Activated effector memory CD4-positive, alpha-beta T cell treated with anti-CD3 and anti-CD28 coated beads, Interleukin-2, amount 50 U/mL, for 16 hours (primary cell): ENCODE results near the gene PALLD.
"Not testable (repeated sequence)": the region's sequence is repeated elsewhere in the genome, so short reads cannot be mapped to it uniquely, and the experiment has no call there.

ENCODE experiments used
- DNase-seq: peaks from one replicate; pipeline ENCODE4 v3.0.0-alpha.2; 2020

The PALLD gene

DNA sequence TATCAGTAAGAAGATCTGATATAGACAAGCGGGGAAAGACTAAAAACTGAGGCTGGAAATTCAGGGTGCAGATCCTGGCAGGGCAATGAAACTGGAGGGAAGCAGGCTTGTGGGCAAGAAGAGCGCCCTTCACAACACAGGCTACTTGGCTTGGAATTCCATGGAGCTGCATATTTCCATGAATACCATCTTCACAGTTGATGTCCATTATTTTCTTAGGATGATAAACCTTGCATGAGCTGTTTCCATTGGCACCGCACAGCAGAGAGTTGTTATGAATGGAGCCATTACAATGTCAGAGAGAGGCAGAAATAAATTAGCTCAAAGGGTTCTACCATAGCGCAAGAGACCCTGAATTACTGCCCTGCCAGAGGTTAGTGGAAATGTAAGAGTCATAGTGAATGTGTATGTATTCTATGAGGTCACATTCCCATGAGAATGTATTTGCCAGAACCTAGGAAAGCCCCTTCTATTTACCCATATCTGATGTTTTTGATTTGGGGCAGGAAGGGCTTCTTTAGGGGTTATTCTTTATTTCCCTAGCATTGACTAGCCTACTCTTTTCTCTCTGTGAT lies 215.6 kb downstream of the PALLD start:
- DNase-seq, result no peak

DNA sequence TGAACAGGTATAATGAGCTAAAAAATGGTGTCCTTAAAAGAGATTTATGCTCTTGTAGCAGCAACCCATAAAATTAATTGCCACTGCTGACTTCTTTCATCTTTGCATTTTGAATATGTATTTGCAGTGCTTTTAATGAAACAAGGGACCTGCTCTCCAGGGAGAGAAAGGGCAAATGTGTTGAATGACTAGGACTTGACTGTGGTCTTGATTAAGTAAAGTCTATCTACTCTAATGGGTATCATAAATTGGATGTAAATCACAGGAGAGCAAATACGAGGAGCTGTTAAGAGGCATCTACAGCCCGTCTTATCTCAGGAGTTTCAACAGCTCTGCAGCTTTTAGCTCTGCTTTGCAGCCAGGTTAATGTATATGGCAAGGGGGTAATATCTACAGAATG lies 216.4 kb downstream of the PALLD start:
- no peak for DNase-seq

DNA sequence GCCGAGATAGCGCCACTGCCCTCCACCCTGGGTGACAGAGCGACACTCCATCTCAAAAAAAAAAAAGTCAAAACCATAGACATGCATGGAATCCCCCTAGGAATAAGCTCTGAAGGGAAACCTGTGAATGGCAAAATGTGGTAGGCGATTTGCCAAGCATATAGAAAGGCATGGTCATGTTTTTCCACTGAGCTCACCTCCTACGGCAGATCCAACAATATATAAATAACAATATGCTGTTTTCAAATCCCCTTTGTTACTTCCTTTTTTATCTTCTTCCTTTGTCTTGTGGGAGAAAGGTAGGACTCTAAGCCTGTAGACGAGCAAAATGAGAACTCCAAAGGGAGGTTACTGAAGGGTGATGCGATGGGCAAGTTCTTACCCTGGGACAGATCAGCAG lies 219.0 kb downstream of the PALLD start:
- DNase-seq, result no peak

DNA sequence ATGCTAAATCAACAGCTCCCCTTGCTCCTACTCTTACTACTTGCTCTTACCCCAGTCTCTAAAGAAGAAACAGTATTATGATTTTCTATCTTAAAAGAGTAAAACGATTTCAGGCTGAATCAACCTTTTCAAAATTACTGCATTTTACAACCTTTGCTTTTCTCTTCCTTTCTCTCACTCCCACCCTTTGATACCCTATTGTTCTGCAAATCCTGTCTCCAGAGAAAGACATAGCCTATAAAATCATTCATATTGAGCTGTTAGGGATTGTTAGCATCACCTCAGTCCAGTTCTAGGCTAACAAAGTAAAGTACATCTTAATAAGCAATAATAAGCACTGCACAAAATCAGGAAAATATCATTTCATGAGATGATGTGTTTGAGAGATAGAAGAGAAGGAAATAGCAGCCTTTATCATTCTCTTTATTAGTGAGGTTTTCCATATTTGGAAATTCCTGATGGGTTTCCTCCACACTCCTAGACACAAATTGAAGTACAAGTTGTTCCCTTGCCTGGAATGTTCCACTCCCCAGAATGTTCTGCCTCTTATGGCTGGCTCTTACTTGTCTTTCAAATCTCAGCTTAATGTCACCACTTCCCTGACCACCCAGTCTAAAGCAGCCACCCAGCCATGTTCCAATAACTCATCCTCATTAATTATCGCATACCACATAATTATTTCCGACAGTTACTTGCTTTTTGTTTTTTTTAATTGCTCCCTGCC lies 219.7 kb downstream of the PALLD start:
- no peak for DNase-seq

DNA sequence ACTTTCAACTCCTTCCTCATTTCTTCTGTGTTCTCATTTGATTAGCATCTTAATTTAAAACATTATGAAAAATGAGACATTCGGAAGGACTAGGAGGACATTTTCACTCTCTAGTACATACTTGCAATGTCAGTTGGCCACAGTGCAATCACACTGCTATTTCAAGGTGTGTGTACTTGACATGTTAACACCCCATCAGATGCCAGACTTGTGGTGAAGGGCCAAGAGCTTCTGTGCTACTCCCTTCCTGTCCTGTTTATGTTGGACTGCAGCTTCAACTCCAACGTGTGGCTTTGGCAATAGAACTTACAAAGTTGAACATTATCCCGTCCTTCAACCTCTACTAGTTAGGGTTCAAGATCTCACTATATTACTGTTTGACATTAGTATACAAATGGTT lies 221.0 kb downstream of the PALLD start:
- DNase-seq, result no peak

DNA sequence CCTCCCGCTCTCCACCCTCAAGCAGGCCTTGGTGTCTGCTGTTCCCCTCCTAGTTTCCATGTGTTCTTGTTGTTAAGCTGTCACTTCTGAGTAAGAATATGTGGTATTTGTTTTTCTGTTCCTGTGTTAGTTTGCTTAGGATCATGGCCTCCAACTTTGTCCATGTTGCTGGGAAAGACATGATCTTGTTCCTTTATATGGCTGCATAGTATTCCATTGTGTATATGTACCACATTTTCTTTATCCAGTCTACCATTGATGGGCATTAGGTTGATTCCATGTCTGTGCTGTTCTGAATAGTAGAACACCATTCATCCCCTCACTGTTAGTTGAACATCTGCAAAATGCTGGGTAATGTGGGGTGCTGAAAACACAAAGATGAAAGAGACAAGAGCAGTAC lies 222.9 kb downstream of the PALLD start:
- DNase-seq, result no peak

DNA sequence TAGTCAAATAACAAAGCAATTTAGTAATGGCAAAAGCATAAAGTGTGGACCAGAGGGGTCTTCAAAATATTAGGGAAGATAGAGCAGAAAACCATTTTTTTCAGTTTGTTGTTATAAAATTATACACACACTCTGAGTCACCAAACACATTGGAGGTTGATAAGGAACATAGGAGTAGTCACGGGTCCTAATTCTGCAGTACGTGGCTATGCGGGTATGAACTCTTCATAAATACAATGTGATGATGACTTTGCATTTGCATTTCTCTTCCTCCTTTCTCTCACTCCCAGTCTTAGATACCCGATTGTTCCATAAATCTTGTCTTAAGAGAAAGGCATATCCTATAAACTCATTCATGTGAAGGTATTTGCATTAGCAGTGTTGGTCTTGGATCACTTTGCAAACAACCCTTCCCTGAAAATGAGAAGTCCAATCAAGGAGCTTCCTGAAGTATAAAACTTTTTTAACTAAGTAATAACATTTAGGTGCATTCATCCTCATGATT lies 223.6 kb downstream of the PALLD start:
- no peak for DNase-seq

DNA sequence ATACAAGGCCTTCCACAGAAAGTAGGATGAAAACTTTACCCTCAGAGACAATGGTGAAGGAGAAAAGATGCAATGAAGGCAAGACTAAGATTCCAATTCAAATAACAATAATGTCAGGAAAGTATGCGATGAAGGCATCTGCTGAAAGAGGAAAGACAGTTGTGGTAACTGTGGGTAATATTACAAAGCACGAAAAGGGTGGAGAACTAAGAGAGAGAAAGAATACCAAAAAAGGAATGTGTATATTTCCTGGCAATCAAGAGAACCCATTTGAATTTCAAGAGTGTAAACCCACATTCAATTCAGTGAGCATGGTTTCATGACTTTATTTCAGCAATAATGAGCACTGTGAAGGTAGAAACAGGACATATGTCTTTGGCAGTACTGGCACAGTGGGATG lies 225.5 kb downstream of the PALLD start:
- DNase-seq, result no peak

DNA sequence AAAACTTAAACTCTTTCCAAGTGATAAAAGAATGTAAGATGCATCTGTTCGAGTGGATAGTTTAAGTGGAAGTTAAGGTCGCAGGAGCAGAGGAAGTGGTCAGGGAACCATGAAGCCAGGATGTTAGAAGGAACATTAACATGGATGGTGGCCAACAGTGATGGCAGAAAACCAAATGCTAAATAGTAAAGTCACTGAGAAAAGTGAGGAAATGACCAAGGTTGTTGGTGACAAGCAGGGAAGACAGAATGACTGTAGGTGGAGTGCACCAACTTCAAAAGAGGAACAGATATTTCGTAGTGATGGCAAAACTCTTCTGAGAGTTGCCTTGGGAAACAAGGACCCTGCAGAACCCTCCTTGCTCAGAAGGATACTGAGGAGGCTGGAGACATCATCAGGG lies 226.2 kb downstream of the PALLD start:
- no peak for DNase-seq

DNA sequence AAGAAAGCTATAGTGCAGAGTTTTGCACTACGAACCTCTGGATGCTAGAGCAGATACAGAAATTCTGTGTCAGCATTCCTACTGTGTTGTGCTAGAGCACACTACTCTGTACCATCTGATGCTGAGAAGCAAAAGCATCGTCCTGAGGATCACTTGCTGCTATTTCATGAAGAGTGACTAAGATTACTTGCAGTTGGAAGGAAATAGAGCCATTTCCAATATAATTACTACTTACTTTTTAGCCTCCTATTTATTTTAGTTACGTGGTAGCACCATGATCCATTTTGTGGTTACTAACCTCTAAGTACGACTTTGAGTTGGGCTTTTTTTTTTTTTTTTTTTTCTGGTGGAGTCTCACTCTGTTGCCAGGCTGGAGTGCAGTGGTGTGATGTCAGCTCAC lies 226.7 kb downstream of the PALLD start:
- no peak for DNase-seq

DNA sequence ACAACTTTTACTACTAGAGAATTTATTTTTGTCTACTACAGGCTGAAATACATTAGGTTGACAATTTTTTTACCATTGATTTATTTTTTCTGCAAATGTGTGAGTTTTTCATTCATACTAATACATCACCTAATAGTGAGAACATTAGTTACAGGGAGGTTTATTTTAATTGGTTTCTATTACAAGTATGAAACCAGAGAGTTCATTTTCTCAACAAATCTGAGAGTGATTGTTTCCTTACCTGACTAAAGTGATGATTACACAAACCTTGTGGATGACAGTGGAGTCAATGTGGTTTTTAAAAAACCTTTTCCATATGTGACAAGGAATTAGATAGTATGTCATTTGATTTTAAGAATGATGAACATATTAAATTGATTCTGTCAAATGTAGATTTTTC lies 227.4 kb downstream of the PALLD start:
- DNase-seq, result no peak

DNA sequence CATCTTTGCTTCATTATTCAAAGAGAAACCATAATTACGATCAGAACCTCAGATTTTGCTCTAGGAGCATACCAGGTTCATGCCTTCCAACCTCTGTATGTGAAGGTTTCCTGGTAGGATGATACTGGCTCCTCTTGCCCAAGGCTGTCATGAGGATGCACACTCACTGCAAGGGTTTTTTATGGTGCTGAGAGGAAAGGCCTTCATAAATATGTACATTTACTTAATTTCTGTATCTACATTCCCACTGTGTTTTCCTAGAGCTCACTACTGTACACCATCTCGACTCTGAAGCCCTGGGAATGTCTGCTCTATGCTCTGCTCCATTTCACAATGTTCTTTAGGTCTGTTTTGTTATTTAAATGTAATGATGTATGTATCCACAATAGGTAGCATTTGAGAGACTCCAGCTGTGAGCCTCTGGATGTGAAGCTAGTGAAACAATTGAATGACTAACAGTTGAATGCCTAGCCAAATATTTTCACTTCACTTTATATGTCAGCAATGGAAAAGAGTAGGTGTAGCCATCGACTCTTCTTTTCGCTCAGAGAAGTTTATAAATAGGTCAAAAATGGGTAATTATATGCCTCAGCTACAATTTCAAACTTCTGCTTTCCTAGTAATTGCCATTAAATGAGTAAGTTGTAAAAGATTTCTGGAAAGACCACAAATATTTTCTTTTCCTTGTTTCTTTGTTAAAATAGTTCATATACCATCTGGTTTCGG lies 228.0 kb downstream of the PALLD start:
- DNase-seq, result no peak

DNA sequence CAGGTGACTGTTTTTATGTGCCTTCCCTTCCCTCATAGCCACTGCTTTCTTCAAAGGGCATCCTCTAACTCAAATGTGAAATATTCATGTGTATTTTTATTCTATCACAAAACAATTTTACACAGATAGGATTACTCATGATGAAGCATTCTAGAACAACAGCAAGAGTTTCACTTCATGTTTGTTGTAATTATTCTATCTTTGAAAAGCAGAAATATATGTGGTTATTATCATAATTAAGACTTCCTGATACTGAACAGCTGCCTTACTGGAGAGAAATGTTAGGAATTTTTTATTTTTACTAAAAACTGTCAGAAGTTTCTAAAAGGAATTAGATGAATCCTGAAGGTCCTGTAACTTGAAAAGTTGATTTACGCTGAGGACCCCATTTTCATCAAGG lies 229.1 kb downstream of the PALLD start:
- no peak for DNase-seq

DNA sequence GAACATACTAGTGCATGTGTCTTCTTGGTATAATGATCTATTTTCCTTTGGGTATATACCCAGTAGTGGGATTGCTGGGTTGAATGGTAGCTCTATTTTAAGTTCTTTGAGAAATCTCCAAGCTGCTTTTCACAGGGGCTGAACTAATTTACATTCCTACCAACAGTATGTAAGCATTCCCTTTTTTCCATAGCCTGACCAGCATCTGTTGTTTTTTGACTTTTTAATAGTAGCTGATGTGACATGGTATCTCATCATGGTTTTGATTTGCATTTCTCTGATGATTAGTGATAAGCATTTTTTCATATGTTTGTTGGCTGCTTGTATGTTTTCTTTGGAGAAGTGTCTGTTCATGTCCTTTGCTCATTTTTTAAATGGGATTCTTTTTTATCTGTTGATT lies 230.3 kb downstream of the PALLD start:
- not testable (repeated sequence) for DNase-seq

DNA sequence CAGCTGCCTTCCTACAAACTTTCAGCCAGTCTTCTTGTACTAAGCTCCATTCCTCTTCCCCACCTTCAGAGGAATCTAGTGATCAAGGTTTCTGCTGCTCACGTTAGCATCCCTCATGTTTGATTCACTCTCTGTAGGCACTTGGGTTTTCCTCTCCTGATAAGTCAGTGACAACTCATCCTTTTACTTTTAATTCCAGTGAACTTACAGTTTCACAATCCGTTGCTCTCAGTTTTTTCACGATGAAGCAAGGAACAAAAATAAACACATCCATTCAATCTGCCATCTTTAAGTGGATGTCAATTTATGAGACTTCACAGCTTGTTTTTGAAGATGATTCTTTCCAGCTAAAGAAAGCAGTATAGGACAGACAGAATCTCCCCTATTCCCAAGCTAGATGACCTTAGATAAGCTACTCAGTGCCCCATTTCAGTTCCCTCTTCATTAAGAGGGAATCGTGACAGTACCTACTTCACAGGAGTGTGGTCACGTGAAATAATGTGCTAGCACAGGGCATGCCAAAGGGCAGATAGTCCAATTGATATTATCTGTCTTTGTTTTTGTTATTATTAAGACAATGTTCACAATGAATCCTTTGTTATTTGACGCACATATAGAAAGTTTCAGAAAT lies 234.3 kb downstream of the PALLD start:
- DNase-seq, result no peak

DNA sequence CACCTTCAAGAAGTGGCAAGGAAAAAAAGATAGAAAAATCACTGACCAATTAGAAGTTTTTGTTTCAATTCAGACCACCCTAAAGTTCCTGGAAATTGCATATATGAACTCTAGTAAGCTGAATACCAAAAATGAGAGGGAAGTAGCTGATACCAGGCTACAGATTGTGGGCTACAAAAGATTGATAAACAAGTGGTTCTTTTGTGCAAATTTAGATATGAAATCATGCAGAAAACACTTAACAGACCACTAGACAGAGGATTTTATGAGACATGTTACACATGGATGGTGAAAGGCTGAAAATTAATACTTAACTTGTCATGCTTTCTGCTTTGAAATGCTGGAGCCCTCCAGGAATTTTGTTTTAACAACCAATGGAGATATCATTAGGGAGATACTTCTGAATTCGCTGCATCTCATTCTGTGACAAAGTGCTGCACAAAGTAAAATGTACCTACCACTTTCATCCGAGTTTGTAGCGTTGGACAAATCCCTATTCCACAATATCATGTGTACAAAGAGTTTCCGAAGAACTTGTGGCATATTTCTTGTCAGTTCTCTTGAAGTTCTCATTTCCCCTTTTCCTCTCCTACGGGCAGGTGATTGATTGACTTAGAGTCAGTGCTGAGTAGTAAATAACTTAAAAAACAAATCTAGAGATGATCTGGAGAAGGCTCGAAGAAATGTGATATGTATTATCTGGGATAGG lies 235.0 kb downstream of the PALLD start:
- DNase-seq, result no peak

DNA sequence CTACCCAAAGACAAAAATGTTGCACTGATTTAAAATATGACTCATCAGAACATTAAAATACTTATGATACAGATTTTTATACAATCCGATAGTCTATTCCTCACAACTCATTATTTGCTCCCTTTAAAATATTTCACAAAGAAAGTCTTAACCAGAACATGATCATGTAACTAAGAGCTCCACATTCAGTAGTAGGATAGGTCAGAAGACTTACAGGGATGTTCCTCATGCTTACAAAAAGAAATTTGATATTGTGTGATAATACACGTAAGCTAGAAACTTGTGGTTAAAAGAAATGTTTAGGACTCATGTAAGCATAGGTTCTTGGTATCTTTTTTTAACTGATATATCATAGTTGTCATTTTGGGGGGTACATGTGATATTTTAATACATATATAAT lies 235.9 kb downstream of the PALLD start:
- no peak for DNase-seq

DNA sequence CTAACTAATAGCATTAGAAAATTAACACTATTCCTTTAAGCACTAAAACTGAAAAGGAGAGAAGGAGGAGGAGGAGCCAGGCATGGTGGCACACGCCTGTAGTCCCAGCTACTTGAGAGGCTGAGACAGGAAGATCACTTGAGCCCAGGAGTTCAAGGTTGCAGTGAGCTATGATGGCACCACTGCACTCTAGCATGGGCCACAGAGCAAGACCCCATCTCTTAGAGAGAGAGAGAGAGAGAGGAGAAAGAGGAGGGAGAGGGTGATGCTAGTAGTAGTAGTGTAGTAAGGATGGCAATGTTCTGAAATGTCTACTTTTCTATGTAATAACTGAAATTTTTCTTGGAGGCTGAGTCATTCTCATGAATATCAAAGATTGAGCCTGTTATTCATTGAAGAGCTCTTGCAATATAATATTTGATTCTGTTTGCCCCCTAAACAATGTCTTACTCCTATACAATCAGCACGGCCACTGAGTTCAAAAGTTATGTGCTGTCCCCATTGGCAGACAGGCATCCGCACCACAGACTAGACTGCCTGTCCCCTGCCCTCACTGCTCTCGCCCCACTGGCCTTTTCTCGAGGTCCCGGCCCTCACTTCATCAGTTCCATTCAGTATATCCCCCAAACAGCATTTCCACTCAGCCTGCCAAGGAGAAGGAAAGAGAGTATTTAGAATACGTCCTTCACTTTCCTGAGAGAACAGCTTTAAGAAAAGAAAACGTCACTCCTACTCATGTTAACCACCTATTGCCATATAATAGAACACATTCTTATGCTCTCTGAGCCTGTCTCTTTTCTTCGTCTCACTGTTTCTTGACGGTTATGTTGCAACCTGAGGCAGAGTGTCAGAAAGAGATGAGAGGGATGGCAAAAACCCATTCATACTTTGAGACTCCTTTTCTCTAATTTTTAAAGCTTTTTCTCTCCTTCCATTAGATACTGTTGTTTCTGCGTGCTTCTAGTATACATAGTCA lies 238.1 kb downstream of the PALLD start:
- DNase-seq, result no peak

DNA sequence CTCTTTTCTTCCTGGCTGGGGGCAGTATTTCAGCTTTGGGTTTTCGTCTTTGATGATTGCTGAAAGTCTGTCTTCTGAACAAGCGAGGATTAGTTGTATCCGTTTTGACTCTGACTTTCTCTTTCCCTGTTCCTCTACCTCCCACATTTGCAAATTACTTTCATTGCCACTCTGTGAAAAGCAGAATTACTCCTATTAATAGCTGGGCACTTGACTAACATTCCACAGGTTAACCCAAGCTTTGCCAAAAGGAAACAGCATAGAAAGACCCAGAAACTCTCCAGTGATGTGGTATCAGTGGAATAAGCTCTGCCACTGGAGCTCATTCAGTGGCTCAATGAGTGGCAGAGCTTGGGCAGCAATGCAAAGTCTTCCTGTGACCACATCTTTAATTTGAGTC lies 238.9 kb downstream of the PALLD start:
- DNase-seq, result no peak

DNA sequence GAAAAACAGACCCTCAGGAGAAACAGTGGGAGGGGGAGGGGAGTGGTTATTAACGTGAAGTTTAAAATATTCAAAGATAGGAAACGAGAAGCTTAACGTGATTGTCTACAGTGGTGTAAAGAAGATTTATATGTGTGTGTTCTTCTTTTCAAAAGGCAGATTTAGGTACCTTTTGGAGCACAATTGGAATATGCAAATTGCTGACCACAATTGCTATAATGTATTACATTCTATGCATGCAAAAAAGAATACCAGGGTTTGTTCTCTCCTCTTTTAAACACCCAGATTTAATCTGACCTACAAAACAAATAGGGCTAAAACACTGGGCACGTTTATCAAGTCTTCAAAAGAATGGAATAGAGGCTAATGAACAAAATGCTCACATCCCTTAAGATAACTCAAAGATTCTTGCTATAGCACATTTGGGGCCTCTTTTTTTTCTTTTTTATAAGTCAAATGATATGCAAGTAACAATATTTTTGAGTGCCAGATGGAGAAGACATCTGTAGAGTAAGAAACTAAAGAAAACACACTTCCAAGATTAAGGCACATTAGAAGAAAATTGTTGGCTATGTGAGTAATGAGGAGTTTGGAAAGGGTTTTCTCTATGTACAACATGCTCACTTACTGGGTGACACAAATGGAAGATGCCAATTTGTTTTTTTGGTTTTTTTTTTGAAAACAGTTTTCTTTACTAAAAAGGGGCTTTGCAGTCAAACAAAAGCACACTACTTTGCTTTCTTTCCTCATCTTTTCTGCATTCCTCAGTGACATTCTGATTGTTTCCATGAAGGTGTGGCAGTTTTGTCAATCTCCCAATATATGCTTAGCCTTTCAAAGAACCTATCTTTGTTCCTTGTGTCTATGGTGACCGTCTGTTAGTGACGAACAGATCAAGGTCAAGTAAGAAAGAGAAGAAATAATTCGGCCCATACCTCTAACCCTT lies 240.3 kb downstream of the PALLD start:
- no peak for DNase-seq

DNA sequence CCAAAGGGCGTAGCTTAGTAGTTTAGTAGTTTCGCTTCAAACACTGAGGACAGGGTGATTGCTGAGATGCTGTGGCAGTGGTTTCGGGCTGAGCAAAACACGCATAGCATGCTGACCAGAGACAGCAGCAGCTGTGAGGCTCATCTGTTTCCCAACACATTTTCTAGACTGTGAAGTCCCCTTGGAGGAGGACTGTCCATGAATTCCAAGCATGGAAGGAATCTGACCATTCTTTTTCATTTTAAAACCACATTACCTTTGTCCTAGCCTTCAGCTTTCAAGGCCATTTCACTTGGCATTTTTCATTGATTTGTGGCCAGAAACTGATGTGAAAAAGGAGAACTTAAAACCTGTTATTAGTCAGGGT lies 240.9 kb downstream of the PALLD start:
- DNase-seq, result no peak
